ENCODE measurements around the gene BAHD1. TPM values are rescaled to one million over a fixed set of nuclear protein-coding genes. Genes with fewer than 3 reads are reported as not detected.
A peak's percentile ranks its signal among the peaks of the same experiment; 100 is the strongest.

Gene BAHD1
- 10.6 and 11.1 TPM in 2 replicates for total RNA-seq
- 13.7 TPM for polyA plus RNA-seq (2012)

DNA sequence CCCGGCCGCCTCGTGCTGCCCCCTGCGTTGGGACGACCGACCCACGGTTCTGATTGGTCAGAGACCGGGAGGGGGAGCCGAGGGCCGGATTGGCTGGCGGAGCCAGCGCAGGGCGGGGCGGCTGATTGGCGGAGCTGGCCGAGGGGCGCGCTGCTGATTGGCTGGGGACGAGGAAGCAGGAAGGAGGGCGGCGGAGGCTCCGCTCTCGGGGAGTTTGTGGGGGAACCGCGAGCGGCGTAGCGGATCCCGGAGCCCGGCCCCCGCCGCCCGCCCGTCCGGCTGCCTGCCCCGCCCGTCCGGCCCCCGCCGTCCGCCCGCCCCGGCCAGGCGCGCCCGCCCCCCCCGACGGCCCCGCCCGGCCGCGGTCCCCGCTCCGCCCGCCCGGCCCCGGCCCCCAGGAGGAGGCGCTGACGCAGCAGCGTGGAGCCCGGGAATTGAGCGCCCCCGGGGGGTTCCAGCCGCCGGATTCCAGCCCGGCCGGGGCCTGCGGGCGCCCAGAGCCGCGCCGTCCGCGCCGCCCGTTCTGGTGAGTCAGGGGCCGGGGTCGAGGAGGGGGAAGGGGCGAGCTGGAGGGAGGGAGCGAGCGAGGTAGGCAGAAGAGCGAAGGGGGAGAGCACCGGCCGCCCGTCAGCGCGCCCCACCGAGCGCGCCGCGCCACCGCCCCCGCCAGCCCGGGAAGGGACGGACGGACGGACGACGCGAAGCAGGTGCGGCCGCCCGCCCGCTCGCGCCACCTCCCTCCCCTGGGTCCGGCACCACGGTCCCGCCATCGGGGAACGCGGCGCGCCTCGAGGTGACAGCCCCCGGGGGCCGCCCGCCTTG is at the start of gene BAHD1:
Gene BAHD1 (plus strand): TSS at position 211 of the 822 bp plus-strand sequence. CDS start 17,512 bp downstream, outside the sequence.
- DNase-seq (ENCODE audit: low read depth): peak; percentile 96

DNA sequence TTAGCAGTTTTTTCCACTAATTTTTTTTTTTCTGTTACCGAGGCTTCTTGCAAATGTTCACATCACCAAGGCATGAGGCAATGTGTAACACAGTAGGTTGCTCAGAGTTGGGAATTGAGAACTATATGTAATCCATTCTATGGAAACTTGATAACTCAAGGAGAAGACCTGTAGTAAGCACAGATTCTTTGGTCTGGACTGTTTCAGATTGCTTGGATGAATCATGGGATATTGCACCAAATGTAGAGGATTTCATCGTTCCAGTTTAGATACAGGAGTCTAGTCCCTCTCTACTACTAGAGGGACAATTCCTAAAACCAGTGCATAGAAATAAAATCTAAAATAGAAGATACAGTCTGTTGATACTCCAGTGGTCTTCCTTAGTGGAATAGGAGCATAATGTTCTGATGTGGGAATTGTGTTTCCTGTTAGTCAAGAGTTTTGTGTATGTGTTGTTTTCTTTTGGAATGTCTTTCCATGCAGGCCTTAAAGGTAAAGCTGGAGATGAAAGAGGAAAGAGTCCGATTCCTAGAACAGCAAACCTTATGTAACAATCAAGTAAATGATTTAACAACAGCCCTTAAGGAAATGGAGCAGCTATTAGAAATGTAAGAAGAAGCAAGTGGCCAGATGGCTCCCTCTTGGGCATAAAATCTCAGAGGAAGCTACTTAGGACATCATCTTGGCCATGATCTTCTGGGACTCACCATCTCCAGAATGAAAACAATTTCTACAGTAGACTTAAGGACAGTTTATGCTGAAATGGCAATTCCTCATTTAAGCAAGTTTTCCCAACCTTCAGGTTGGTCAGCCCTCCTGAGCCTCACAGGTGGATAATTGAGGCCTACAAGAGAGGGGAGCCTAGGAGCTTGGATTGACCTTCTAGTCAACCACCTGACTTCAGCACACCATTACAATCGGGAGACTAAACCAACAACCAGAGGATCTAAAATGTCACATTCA is 47.5 kb upstream of the BAHD1 start:
- no peak for DNase-seq (ENCODE audit: low read depth)

DNA sequence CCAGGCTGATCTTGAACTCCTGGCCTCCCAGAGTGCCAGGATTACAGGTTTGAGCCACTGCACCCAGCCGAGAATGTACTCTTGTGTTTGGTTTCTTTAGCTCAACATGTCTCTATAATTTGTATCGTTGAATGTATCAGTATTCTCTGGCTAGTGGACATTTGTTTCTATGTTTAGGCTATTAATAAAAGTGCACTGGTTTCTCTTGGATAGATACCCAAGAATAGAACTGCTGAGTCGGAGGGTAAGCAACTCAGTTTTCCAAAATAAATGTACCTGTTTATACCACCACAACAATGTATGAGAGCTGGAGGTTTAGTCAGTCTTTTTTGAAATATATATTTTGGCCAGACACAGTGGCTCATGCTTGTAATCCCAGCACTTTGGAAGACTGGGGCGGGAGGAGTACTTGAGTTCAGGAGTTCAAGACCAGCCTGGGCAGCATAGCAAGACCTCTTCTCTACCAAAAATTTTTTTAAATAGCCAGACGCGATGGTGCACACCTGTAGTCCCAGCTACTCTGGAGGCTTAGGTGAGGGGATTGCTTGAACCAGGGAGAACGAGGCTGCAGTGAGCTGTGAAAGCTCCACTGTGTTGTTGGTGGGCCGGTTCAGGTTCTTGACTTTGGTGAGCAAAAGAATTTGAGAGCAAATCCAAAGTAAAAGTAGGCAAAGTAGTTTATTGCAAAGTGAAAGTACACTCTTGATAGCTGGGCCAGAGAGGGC is 42.9 kb upstream of the BAHD1 start:
- peak; percentile 47 for DNase-seq (ENCODE audit: low read depth)

DNA sequence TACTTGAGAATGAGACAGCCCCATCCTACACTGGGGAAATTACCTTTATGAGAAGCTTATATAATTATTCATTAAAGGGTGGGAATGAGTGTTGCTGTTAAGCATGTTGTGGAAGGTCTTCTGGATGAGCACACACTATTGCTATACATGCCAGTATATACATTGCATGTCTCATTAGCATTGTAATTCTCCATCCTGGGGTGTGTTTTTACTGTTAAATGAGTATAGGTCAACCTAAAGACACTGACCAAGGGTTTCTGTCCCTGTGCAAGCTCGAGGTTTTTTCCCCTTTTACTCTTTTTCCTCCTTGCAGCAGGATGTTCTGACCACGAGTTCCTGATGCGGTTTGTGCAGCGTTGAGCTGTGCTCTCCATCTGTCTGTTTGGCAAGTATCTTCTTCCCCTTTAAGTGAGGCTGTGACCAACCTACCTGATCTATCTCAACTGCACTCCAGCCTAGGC is 42.3 kb upstream of the BAHD1 start:
- no peak for DNase-seq (ENCODE audit: low read depth)

DNA sequence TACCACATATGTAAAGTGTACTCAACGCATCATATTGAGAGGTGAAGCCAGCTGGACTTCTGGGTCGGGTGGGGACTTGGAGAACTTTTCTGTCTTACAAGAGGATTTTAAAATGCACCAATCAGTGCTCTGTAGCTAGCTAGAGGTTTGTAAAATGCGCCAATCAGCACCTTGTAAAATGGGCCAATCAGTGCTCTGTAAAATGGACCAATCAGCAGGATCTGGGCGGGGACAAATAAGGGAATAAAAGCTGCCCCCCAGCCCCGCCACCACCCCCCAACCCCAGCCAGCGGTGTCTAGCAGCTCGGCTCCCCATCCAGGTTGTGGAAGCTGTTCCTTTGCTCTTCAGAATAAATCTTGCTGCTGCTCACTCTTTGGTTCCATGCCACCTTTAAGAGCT is 41.4 kb upstream of the BAHD1 start:
- no peak for DNase-seq (ENCODE audit: low read depth)

DNA sequence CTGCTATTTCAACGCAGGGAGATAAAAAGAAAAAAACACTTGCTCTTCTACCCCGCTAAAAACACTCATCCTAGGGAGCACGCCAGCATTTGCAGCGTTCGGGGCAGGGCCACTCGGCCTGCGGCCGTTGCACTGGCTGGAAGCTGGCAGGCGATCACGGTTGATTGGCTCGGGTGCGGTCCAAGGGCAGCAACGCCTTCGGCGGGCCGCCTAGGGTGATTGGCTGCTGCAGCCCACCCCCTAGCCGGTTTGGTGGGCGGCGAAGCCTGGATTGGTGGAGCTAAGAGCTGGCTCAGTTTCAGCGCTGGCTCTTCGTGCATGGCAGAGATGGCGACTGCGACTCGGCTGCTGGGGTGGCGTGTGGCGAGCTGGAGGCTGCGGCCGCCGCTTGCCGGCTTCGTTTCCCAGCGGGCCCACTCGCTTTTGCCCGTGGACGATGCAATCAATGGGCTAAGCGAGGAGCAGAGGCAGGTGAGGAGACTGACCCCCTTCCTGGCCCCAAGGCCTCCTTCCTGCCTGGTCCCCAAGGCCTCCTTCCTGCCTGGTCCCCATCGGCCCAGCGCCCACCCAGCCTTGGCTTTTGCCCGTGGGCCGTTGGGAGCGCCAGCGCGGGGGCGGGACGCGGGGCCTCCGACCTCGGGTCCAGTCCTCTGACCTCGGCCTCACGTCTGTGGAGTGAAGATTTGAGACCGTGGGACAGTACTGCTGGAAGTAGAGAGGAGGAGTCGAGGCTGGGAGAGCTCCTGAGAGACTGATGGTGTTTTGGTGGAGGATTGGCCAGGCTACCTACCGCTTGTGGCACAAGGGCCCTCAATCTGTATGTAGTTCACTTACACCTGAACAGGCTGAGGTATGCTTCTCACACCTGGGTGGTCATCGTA is 35.0 kb upstream of the BAHD1 start, which contains the start of gene IVD:
Gene IVD (plus strand): TSS at position 295 of the 881 bp plus-strand sequence. CDS start 33 bp downstream, at position 328.
- peak; percentile 97 for DNase-seq (ENCODE audit: low read depth)

DNA sequence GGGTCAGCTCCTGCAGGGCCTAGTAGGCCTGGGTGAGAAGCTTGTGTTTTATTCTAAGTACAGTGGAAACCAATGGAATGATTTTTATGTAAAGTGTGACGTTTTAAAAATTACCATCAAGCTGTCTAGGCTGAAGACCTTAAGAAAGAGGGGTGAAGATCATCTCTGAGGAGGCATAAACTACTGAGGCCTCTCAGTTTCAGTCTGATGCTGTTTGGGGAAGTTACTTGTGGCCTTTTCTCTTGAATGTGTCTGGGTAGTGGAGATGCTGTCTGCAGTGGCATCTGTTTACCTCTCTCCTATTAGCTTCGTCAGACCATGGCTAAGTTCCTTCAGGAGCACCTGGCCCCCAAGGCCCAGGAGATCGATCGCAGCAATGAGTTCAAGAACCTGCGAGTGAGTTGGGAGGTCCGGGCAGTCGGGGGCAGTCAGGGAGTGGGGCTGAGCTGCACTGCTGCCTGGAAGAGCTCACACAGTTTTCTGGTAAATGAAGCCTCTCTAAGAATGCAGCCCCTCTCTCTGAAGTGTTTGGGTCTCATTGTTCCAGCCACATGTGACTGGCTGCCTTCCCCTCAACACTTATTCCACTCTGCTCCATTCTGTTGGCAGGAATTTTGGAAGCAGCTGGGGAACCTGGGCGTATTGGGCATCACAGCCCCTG is 33.3 kb upstream of the BAHD1 start:
- no peak for DNase-seq (ENCODE audit: low read depth)

DNA sequence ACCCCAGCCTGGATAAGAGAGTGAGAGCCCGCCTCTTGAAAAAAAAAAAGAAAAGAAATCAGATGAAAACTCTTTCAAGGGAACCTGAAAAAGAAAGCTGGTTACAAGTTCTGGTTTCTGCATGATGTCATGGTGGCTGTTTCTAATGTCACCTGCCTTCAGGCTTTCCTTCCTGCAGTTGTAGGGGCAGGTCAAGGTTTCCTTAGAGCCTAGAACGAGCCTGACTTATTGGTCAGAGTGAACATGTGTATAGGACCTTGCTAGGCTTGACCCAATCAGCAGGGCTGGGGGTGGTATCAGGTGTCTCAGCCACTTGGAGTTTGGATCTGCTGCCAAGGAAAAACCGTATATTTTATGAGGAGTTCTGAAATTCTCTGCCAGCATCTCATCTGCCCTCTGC is 31.4 kb upstream of the BAHD1 start:
- DNase-seq (ENCODE audit: low read depth): no peak

DNA sequence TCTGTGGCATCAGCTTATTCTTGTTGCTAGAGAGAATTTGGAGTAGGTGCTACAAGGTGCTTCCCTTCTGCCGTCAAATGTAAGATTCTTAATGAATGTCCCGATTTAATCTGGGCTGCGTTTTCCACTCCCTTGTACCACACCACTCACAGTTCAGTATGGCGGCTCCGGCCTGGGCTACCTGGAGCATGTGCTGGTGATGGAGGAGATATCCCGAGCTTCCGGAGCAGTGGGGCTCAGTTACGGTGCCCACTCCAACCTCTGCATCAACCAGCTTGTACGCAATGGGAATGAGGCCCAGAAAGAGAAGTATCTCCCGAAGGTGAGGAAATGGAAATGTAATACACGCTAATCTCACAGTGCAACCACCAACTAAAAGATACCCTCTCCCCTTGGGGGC is 30.3 kb upstream of the BAHD1 start:
- DNase-seq (ENCODE audit: low read depth): no peak

DNA sequence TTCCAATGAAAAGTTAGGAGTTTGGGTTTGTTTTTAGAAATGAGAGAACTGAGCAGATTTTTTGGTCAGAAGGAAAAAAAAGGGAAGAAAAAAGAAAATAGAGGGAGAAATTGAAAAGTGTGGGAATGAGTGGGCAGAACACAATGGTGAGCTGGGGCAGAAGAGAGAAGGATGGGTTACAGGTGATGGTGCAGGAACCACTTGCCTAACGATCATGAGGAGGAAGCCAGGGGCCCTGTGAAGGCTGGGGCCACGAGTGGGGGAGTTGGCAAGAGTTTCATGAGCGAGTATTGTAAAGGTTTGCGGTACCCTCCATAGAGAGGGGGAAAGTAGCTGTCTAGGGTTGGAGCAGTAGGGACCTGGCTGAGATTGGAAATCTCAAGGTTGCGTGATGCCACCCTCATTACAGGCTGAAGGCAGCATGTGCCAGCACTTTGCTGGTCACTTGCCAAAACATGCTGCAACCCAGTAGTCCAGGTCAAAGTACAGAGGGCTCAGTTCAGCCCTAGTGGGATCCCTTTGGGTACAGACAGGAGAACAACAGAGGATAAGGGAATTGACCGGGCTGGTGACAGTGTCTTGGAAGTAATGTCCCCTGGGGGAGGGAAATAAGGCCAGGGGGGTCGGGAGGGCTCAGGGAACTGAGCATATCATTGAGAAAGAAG is 28.5 kb upstream of the BAHD1 start:
- no peak for DNase-seq (ENCODE audit: low read depth)

DNA sequence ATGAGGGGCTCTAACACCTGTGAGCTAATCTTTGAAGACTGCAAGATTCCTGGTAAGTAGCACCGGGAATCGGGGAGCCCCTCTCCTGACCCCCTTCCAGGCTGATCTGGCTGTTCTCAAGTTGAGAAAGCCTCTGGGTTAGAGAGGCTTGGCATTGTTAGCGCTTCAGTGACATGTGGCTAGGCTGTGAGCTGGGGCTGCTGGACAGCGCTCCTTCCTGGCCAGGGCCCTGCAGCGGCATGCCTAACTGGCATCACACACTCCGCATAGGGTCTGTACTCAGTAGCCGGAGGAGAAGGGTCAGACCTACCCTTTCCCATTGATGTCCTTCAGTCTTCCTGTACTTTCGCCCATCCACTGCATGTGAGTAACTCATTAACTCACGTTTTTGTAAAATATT is 27.7 kb upstream of the BAHD1 start:
- DNase-seq (ENCODE audit: low read depth): no peak

DNA sequence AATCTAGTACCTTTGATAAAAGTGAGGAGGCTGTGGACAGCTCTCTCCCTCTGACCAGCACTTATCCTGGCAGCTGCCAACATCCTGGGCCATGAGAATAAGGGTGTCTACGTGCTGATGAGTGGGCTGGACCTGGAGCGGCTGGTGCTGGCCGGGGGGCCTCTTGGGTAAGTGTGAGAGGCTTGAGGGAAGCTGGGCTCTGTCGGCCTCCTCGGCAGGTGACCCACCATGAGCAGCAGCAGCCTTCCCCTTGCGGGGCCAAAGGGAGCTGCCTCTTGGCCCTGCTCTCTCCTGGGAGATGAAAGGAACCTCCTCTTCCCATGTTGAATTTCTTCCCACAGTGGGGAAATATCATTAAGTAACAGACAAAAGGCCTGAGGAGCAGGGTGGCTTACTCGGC is 25.9 kb upstream of the BAHD1 start:
- DNase-seq (ENCODE audit: low read depth): no peak

DNA sequence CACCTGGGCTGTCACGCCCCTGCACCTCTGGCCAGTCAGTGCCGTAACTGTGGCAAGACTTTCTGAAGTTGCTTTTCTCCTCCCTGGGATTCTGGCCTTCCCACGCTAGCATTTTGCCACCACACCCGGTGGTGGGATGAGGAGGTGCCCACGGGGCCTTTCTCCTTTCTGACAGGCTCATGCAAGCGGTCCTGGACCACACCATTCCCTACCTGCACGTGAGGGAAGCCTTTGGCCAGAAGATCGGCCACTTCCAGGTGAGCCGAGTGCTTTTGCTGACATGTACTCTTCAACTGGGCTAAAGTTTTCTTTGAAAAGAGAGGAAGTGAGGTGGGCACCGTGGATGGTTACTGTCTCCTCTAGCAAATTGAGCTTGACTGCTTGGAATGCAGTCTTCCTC is 25.5 kb upstream of the BAHD1 start:
- DNase-seq (ENCODE audit: low read depth): no peak

DNA sequence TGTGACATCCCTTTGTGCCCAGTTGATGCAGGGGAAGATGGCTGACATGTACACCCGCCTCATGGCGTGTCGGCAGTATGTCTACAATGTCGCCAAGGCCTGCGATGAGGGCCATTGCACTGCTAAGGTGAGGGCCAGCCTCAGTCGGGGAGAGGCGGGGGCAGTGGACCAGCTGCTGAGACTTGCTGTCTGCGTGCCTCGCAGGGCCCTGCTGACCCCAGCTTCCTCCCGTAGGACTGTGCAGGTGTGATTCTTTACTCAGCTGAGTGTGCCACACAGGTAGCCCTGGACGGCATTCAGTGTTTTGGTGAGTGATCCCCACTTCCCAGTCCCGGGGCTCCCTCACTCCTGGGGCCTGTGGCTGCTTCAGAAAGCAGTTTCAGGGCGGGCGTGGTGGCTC is 24.7 kb upstream of the BAHD1 start:
- no peak for DNase-seq (ENCODE audit: low read depth)

DNA sequence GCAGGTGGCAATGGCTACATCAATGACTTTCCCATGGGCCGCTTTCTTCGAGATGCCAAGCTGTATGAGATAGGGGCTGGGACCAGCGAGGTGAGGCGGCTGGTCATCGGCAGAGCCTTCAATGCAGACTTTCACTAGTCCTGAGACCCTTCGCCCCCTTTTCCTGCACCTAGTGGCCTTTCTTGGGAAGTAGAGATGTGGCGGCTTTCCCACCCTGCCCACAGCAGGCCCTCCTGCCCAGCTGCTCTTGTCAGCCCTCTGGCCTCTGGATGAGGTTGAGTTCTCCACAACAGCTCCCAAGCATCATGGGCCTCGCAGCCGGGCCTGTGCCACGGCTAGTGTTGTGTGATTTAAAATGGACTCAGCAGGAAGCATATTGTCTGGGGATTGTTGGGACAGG is 22.6 kb upstream of the BAHD1 start:
- DNase-seq (ENCODE audit: low read depth): no peak

DNA sequence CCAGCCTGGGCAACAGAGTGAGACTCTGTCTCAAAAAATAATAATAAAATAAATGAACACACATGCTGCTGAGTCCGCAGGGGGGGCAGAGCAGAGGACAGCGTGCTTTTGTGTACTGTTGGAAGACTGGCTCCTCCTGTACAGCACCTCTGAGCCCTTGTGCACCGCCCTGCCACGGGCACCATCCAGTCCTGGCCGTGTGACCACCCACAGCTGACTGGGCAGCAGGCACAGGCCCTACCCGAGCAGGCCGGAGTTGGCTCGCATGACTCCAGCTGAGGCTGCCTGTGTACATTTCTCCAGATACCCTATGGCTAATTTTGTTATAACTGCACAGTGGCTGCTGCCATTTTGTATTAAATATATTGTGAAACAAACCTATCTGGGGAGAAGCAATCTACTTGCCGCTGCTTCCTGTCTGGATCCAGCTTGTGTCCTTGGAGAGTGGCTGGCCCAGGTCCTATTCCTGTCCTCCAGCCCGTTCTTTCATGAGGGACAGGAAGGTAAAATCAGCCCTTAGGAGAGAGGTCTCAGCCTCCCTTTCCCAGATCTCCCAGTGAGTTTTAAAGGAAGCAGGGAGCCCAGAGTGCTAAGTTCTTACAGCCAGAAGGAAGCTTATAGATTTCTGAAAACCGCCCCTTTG is 20.6 kb upstream of the BAHD1 start:
- peak; percentile 37 for DNase-seq (ENCODE audit: low read depth)

DNA sequence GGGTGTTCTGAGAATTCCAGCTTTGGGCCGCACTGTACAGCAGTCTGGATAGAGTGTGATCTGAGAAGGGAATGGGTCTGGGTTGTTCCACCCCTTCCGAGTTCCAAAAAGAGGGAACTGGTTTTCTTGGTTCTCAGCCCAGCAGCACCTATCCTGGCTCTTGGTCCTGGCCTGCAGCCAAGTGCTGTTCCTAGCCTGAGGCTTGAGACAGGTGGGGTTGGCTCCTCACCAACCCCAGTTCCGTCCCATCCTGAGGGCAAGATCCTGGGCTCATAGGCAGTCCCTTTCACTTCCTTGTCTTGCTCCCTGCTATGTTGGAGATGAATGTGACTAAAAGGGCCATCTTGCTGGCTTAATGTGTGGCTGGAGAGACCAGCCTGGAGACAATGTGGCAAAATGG is 20.0 kb upstream of the BAHD1 start:
- no peak for DNase-seq (ENCODE audit: low read depth)
